ENCODE results near the gene ILK.

DNA sequence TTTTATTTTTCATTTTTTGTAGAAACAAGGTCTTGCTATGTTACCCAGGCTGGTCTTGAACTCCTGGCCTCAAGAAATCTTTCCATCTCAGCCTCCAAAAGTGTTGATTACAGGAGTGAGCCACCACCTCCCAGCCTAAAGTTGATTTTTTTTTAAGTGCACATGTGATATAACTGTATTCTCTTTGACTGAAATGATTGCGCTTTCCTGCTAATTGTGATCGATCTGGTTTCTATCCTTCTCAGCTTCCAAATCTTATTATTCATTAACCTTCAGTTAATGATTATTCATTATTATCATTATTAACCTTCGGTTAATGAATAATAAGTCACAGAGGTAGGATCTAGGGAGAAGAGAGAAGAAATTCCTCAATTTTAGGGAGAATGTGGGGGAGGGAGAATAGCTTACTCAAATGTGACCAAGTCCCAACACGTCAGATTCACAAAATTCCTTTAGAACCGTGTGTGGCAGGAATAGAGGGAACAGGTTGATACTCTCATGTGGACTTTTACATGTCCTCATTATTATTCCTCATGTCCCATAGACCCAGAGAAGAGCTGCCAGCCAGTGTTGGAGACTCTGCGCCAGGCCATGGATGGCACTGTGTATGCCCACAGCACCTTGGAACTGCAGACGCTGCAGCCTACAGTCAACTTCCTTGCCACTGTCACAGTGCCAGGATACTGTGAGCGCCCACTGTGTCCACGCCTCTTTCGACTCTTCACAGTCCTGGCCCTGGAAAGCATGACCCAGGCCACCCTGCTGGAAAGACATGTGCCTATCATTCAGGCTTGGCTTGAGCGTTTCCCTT is 47.2 kb upstream of the ILK start:
- TF ChIP-seq, protein P1, sequence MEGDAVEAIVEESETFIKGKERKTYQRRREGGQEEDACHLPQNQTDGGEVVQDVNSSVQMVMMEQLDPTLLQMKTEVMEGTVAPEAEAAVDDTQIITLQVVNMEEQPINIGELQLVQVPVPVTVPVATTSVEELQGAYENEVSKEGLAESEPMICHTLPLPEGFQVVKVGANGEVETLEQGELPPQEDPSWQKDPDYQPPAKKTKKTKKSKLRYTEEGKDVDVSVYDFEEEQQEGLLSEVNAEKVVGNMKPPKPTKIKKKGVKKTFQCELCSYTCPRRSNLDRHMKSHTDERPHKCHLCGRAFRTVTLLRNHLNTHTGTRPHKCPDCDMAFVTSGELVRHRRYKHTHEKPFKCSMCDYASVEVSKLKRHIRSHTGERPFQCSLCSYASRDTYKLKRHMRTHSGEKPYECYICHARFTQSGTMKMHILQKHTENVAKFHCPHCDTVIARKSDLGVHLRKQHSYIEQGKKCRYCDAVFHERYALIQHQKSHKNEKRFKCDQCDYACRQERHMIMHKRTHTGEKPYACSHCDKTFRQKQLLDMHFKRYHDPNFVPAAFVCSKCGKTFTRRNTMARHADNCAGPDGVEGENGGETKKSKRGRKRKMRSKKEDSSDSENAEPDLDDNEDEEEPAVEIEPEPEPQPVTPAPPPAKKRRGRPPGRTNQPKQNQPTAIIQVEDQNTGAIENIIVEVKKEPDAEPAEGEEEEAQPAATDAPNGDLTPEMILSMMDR (IDR thresholded peaks at IDR 0.05), result no peak
- no peak for TF ChIP-seq POLR2A (IDR thresholded peaks at IDR 0.05)

Data from testis (tissue), 2 donors.